PC-9 (cell line): ENCODE results near the gene UBASH3A.

Source experiments
- CTCF ChIP-seq: fragments of 200-600 bp; sonication (generic); conservative IDR thresholded peaks from 2 replicates; pipeline ENCODE4 v1.6.1; 2017; ENCODE audit warnings: mixed run types, antibody characterized with exemption, mild to moderate bottlenecking, moderate library complexity
- EZH2 ChIP-seq: fragments of 200-600 bp; sonication (generic); IDR thresholded peaks from 2 replicates; pipeline ENCODE4 v1.8.0; 2017; ENCODE audit warnings: antibody characterized with exemption, low read depth

DNA sequence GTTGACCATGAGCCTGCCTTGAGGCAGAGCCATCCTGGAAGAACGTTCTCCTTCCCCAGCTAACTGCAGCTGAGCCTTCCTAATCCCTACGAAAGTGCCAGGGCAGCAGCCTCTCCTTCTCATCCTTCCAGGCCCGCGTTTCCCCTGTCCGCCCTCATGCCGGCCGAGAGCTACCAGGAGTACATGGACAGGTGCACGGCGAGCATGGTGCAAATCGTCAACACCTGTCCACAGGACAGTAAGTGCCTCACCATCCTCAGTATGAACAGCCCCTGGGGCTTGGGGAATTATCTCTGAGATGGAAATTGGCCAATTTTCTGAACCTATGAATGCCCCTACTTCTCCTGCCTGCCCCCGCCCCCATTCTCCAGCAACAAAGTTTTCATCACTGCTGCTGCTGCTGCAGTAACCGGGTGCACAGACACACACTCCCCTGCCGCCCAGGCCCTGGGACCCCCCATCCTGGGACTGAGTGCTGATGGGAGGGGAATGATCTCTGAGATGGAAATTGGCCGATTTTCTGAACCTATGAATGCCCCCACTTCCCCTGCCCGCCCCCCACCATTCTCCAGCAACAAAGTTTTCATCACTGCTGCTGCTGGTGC, 39.6 kb downstream of the UBASH3A start:
- no peak for TF ChIP-seq CTCF
- no peak for TF ChIP-seq EZH2
